Epithelial cell of esophagus (primary cell): ENCODE results near the gene BCL6B.

Experiments used
- DNase-seq: peaks from one replicate; pipeline ENCODE4 v3.0.0; 2010; ENCODE audit warnings: low read depth
- H3K4me3 ChIP-seq: 2 replicates; pipeline ENCODE4 v1.5.1; 2011; ENCODE audit warnings: mild to moderate bottlenecking, low read length, control low read depth
- CTCF ChIP-seq: IDR thresholded peaks from 2 replicates; pipeline ENCODE4 v1.5.1; 2011; ENCODE audit warnings: low read depth, mild to moderate bottlenecking, low read length, control low read depth, inconsistent platforms; ENCODE audit not compliant: insufficient read depth; ENCODE audit errors: missing control alignments

The BCL6B gene

GRCh38 chr17:7078711-7079110 lies 55.9 kb downstream of the BCL6B start:
- no peak for DNase-seq

More at GRCh38 chr17:7078711-7079110, 55.9 kb downstream of the BCL6B start:
- no peak for TF ChIP-seq CTCF
- no peak overlapping the region for H3K4me3 ChIP-seq
